Kidney (tissue), 14 donors: Measurements from ENCODE around the gene ZSWIM5. TPM values are rescaled to one million over a fixed set of nuclear protein-coding genes. Genes with fewer than 3 reads are reported as not detected.
"Not testable (repeated sequence)": the region's sequence is repeated elsewhere in the genome, so short reads cannot be mapped to it uniquely, and the experiment has no call there.

Experiments used
- DNase-seq, 5 donors: peaks; one replicate each; pipeline ENCODE4 v3.0.0-alpha.2; 2013 to 2020
- FAIRE-seq: peaks from 2 replicates; lab custom pipeline; 2012; peaks lifted over from hg19 to GRCh38; lab: Jason Lieb, UNC
- H3K27ac ChIP-seq, 2 donors: one replicate each; pipeline ENCODE4 v1.7.0; 2013; ENCODE audit warnings: low read depth in 2 of 2, low read length in 2 of 2, inconsistent platforms in 1 of 2
- H3K27me3 ChIP-seq: one replicate; pipeline ENCODE4 v1.7.1; 2013; ENCODE audit warnings: low read length, inconsistent platforms; ENCODE audit not compliant: control insufficient read depth, insufficient read depth
- H3K36me3 ChIP-seq, 3 donors: one replicate each; pipeline versions ENCODE4 v1.7.0 to v1.7.1; 2013; ENCODE audit warnings: low read length in 3 of 3, control low read depth in 1 of 3, inconsistent platforms in 1 of 3; ENCODE audit not compliant: insufficient read depth in 3 of 3, control insufficient read depth in 2 of 3
- H3K4me1 ChIP-seq, 3 donors: one replicate each; pipeline versions ENCODE4 v1.7.0 to v1.7.1; 2013; ENCODE audit warnings: low read length in 3 of 3, inconsistent platforms in 1 of 3, low read depth in 1 of 3; ENCODE audit not compliant: control insufficient read depth in 2 of 3, insufficient read depth in 2 of 3
- H3K4me3 ChIP-seq, 3 donors: one replicate each; pipeline versions ENCODE4 v1.7.0 to v1.8.1; 2013; ENCODE audit warnings: low read length in 3 of 3, control low read depth in 1 of 3, inconsistent platforms in 1 of 3
- H3K9ac ChIP-seq, 3 donors: one replicate each; pipeline versions ENCODE4 v1.7.0 to v1.7.1; 2013; ENCODE audit warnings: low read length in 3 of 3, control low read depth in 1 of 3, inconsistent platforms in 1 of 3
- H3K9me3 ChIP-seq, 3 donors: one replicate each; pipeline versions ENCODE4 v1.7.0 to v1.7.1; 2013; ENCODE audit warnings: low read length in 3 of 3, control low read depth in 1 of 3, inconsistent platforms in 1 of 3; ENCODE audit not compliant: control insufficient read depth in 2 of 3, insufficient read depth in 1 of 3
- CTCF ChIP-seq: IDR thresholded peaks from 3 replicates; pipeline ENCODE4 v1.5.1; 2012; ENCODE audit warnings: mild to moderate bottlenecking, moderate library complexity, borderline replicate concordance; ENCODE audit not compliant: insufficient read depth; ENCODE audit errors: extremely low read depth
- intact Hi-C: fragments of 100-400 bp; cut with DNase I; formaldehyde crosslinking; loops from one replicate; pipeline ENCODE4 v1.11.1; 2022
- polyA plus RNA-seq: library from polyadenylated mRNA; stranded (reverse); fragments of 350-450 nt; fragmentation: Illumina TruSeq; extraction: RNeasy Lipid Tissue Mini Kit (QIAGEN cat#74804); gene quantifications from one replicate; pipeline ENCODE4 v1.2.3, GENCODE V29; 2014; ENCODE audit warnings: low read depth, low replicate concordance; ENCODE audit not compliant: insufficient read depth
- total RNA-seq: library from RNA; stranded (reverse); fragmentation: NEBNext Ultra II Directional; extraction: Animal tissue kit (Norgen Biotek cat#: 25700); gene quantifications from one replicate; pipeline ENCODE4 v1.2.1, GENCODE V29; 2021
- donor health status: control.
- donor health status: control.
- donor health status: control.
- donor health status: control.
- donor health status: control.
- donor health status: DM: yes; HTN: yes; CAD: no.
- donor health status: Normal renal cell carcinoma (clear cell type).

The ZSWIM5 gene
- total and polyA plus RNA-seq, 2 donors from 2014 or later, result 1.9 to 4.8 TPM

GRCh38 chr1:45246760-45247159 lies 40.4 kb upstream of the ZSWIM5 start:
- Histone ChIP-seq H3K27me3 (no peaks in the 10 kb centered on the region), H3K9ac (no peak overlapping the region), H3K36me3 (no peaks in the 10 kb centered on the region), H3K27ac (no peak overlapping the region), H3K4me3 (no peak overlapping the region), H3K9me3 (no peaks in the 10 kb centered on the region), H3K4me1 (no peaks in the 10 kb centered on the region)
- intact Hi-C loops, result no loop called here
- FAIRE-seq, result no peak
- DNase-seq, result no peak
- no peak for TF ChIP-seq CTCF

- H3K9me3 ChIP-seq, DNase-seq, H3K9ac ChIP-seq, H3K36me3 ChIP-seq, FAIRE-seq, H3K27ac ChIP-seq, H3K4me3 ChIP-seq, intact Hi-C loops, H3K27me3 ChIP-seq, H3K4me1 ChIP-seq: not testable (repeated sequence)
Measured at GRCh38 chr1:45246359-45246758, 40.0 kb upstream of the ZSWIM5 start.

- Histone ChIP-seq H3K4me3 (no peak overlapping the region), H3K4me1 (no peaks in the 10 kb centered on the region), H3K27me3 (no peaks in the 10 kb centered on the region), H3K27ac (no peak overlapping the region), H3K9ac (no peak overlapping the region), H3K36me3 (no peaks in the 10 kb centered on the region), H3K9me3 (no peaks in the 10 kb centered on the region)
- FAIRE-seq, result no peak
- intact Hi-C loops, result no loop called here
- no peak for DNase-seq
- no peak for TF ChIP-seq CTCF
Measured at GRCh38 chr1:45244660-45245059, 38.3 kb upstream of the ZSWIM5 start.

DNA sequence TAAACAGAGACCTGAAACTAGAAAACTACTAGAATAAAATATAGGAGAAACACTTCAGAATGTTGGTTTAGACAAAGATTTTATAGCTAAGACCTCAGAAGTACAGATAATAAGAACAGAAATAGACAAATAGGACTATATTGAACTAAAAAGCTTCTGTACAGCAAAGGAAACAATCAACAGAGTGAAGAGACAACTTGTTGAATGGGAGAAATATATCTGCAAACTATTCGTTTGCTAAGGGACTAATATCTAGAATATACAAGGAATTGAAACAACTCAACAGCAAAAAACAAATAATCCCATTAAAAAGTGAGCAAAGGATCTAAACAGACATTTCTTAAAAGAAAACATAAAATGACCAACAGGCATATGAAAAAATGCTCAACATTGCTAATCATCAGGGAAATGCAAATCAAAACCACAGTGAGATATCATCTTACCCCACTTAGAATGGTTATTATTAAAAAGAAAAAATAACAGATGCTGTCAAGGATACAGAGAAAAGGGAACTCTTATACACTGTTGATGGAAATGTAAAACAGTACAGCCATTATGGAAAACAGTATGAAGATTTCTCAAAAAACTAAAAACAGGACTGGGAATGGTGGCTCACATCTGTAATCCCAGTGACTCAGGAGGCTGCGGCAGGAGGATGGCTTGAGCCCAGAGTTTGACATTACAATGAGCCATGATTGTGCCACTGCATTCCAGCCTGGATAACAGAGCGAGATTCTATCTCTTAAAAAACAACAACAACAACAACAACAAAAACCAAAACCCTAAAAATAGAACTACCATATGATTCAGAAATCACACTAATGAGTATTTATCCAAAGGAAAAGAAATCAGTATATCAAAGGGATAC lies 37.3 kb upstream of the ZSWIM5 start:
- TF ChIP-seq CTCF, result no peak
- H3K4me1 ChIP-seq, result no peaks in the 10 kb centered on the region
- no peak overlapping the region for H3K9ac ChIP-seq
- no peaks in the 10 kb centered on the region for H3K27me3 ChIP-seq
- H3K36me3 ChIP-seq, result no peaks in the 10 kb centered on the region
- no peaks in the 10 kb centered on the region for H3K9me3 ChIP-seq
- intact Hi-C loops, result no loop called here
- H3K27ac ChIP-seq, result no peak overlapping the region
- FAIRE-seq (no peak), DNase-seq (no peak)
- no peak overlapping the region for H3K4me3 ChIP-seq
